ENCODE measurements around the gene XIRP1.

XIRP1 gene

GRCh38 chr3:39136533-39137434 is 55.6 kb downstream of the XIRP1 start:
- DNase-seq (ENCODE audit: low read depth): no peak
- no peak overlapping the region for H3K4me3 ChIP-seq (ENCODE audit: control insufficient read depth, low read depth, low read length)
- TF ChIP-seq CTCF (IDR thresholded peaks at IDR 0.05; ENCODE audit: control insufficient read depth, insufficient read depth, low read depth, low read length, missing control alignments): no peak

- no peak for DNase-seq (ENCODE audit: low read depth)
- H3K4me3 ChIP-seq (ENCODE audit: control insufficient read depth, low read depth, low read length): no peak overlapping the region
- TF ChIP-seq CTCF (IDR thresholded peaks at IDR 0.05; ENCODE audit: control insufficient read depth, insufficient read depth, low read depth, low read length, missing control alignments): no peak
These were observed 57.1 kb downstream of the XIRP1 start for GRCh38 chr3:39135170-39135805.

GRCh38 chr3:39134305-39134704 is 58.1 kb downstream of the XIRP1 start:
- no peak for TF ChIP-seq CTCF (IDR thresholded peaks at IDR 0.05; ENCODE audit: control insufficient read depth, insufficient read depth, low read depth, low read length, missing control alignments)
- no peak for DNase-seq (ENCODE audit: low read depth)
- H3K4me3 ChIP-seq (ENCODE audit: control insufficient read depth, low read depth, low read length): no peak overlapping the region

- H3K4me3 ChIP-seq (ENCODE audit: control insufficient read depth, low read depth, low read length): no peak overlapping the region
- no peak for TF ChIP-seq CTCF (IDR thresholded peaks at IDR 0.05; ENCODE audit: control insufficient read depth, insufficient read depth, low read depth, low read length, missing control alignments)
- no peak for DNase-seq (ENCODE audit: low read depth)
These were observed 58.6 kb downstream of the XIRP1 start for GRCh38 chr3:39133822-39134221.
